Tibial artery (tissue), 4 donors: ENCODE measurements around the gene PSPH.
A peak's percentile ranks its signal among the peaks of the same experiment; 100 is the strongest.
"Not testable (repeated sequence)": the region's sequence is repeated elsewhere in the genome, so short reads cannot be mapped to it uniquely, and the experiment has no call there.

Experiments
- DNase-seq, 2 donors: peaks; one replicate each; pipeline ENCODE4 v3.0.0-alpha.2; 2019
- H3K27ac ChIP-seq, 2 donors: fragments of 200-600 bp; sonication (generic) in 1 of 2; 1 replicate in 1 of 2; 2 replicates in 1 of 2; pipeline ENCODE4 v1.5.1; 2018 to 2019; ENCODE audit warnings: mild to moderate bottlenecking in 1 of 2
- H3K27me3 ChIP-seq, 2 donors: fragments of 200-600 bp; sonication (generic) in 1 of 2; one replicate each; pipeline versions ENCODE4 v1.5.1 to v1.6.0; 2016 to 2019
- H3K36me3 ChIP-seq, 3 donors: fragments of 200-600 bp; sonication (generic) in 2 of 3; one replicate each; pipeline ENCODE4 v1.5.1; 2016 to 2019; ENCODE audit warnings: mild to moderate bottlenecking in 2 of 3
- H3K4me1 ChIP-seq, 4 donors: fragments of 200-600 bp; sonication (generic) in 2 of 4; 1 replicate in 3 of 4; 2 replicates in 1 of 4; pipeline ENCODE4 v1.5.1; 2016 to 2019
- H3K4me3 ChIP-seq, 2 donors: fragments of 200-600 bp; sonication (generic) in 1 of 2; 1 replicate in 1 of 2; 2 replicates in 1 of 2; pipeline ENCODE4 v1.5.1; 2018 to 2019; ENCODE audit warnings: mild to moderate bottlenecking in 2 of 2
- H3K9me3 ChIP-seq, 3 donors: fragments of 200-600 bp; sonication (generic) in 1 of 3; one replicate each; pipeline ENCODE4 v1.5.1; 2016 to 2019
- CTCF ChIP-seq, 2 experiments: fragments of 200-600 bp in 1 of 2; fragments of 450-650 bp in 1 of 2; IDR thresholded peaks; one replicate each; pipeline ENCODE4 v1.5.1; 2017 to 2019; ENCODE audit warnings: antibody characterized with exemption in 2 of 2, mild to moderate bottlenecking in 1 of 2, moderate library complexity in 1 of 2
- intact Hi-C: fragments of 100-400 bp; cut with DNase I; formaldehyde crosslinking; loops from one replicate; pipeline ENCODE4 v1.15.0; 2023; ENCODE audit warnings: low total_unique reads

Gene PSPH

GRCh38 chr7:56033671-56034432 lies 17.4 kb downstream of the PSPH start:
- DNase-seq: peak in 1 of 2 donors; percentile 36
- Histone ChIP-seq H3K4me1 (peaks cover 0 to 6% (median 2%) of the 10 kb centered on the region in 4 donors), H3K36me3 (no peaks in the 10 kb centered on the region), H3K27me3 (no peaks in the 10 kb centered on the region), H3K4me3 (peak overlapping the region; percentile 54 to 63), H3K9me3 (no peaks in the 10 kb centered on the region), H3K27ac (no peak overlapping the region)
- TF ChIP-seq CTCF (IDR thresholded peaks at IDR 0.05): peak in 1 of 2 experiments; percentile 27
- intact Hi-C loops: no loop called here

- H3K4me1 ChIP-seq, intact Hi-C loops, DNase-seq, H3K4me3 ChIP-seq, H3K27ac ChIP-seq, H3K36me3 ChIP-seq, H3K9me3 ChIP-seq, H3K27me3 ChIP-seq: not testable (repeated sequence)
Measured at GRCh38 chr7:56032578-56032977, 18.7 kb downstream of the PSPH start.

DNA sequence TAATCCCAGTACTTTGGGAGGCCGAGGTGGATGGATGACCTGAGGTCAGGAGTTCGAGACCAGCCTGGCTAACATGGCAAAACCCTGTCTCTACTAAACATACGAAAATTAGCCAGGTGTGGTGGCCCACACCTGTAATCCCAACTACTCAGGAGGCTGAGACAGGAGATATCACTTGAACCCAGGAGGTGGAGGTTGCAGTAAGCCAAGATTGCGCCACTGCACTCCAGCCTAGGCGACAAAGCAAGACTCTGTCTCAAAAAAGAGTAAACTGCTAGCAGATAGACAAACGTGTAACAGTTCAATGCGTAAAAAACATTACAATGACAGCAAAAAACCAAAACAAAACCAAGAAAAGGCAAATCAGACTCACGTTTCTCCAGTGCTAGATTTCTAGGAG lies 19.7 kb downstream of the PSPH start:
- H3K4me1 ChIP-seq, H3K27ac ChIP-seq, H3K4me3 ChIP-seq, H3K27me3 ChIP-seq, H3K36me3 ChIP-seq, intact Hi-C loops, DNase-seq, H3K9me3 ChIP-seq: not testable (repeated sequence)

- DNase-seq: no peak
- intact Hi-C loops: no loop called here
- no peak for TF ChIP-seq CTCF (IDR thresholded peaks at IDR 0.05)
Measured at GRCh38 chr7:56030340-56030739, 20.9 kb downstream of the PSPH start.

DNA sequence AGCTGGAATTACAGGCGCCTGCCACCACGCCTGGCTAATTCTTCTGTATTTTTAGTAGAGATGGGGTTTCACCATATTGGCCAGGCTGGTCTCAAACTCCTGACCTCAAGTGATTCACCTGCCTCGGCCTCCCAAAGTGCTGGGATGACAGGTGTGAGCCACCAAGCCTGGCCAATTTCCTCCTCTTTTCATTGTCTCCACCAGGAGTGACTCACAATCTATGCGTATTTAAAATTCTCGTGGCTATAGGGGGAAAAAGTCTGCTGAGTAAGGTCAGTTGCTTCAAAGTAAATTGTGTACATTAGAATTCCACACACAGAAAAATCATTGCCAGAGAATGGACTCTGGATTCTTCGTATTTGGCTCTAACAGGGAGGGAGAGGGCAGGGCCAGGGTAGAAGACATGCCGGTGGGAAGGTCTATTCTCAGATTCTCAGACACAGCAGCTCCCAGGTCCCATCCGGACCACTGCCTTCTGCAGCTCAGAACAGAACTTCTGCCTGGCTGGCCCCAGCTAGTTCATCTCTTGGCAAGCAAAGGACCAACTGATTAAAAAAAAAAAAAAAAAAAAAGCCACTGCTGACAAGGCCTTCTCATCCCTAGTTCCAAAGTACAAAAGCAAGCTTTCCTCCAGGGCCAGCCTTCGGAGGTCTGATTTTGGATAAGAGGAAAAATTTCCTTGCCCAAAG lies 22.2 kb downstream of the PSPH start:
- intact Hi-C loops: no loop called here
- Histone ChIP-seq H3K9me3 (no peaks in the 10 kb centered on the region), H3K4me3 (no peak overlapping the region), H3K27ac (no peak overlapping the region), H3K4me1 (peaks cover 0 to 5% (median 2%) of the 10 kb centered on the region in 4 donors), H3K27me3 (no peaks in the 10 kb centered on the region), H3K36me3 (peaks cover 0 to 5% (median 0%) of the 10 kb centered on the region in 3 donors)
- DNase-seq: no peak
- no peak for TF ChIP-seq CTCF (IDR thresholded peaks at IDR 0.05)

More at GRCh38 chr7:56030340-56030739, 20.9 kb downstream of the PSPH start:
- Histone ChIP-seq H3K9me3 (no peaks in the 10 kb centered on the region), H3K27me3 (no peaks in the 10 kb centered on the region), H3K4me3 (no peak overlapping the region), H3K4me1 (peaks cover 0 to 6% (median 2%) of the 10 kb centered on the region in 4 donors), H3K36me3 (peaks cover 0 to 5% (median 0%) of the 10 kb centered on the region in 3 donors), H3K27ac (no peak overlapping the region)

GRCh38 chr7:56026538-56026937 lies 24.7 kb downstream of the PSPH start:
- no peaks in the 10 kb centered on the region for H3K9me3 ChIP-seq
- H3K27me3 ChIP-seq: no peaks in the 10 kb centered on the region
- no peak overlapping the region for H3K4me3 ChIP-seq
- intact Hi-C loops: no loop called here
- no peak for TF ChIP-seq CTCF (IDR thresholded peaks at IDR 0.05)
- peaks cover 0 to 15% (median 0%) of the 10 kb centered on the region in 3 donors for H3K36me3 ChIP-seq
- no peak for DNase-seq
- no peak overlapping the region for H3K27ac ChIP-seq
- no peaks in the 10 kb centered on the region for H3K4me1 ChIP-seq
